Kidney (tissue), 14 donors: Measurements from ENCODE around the gene ENTREP1. TPM values are rescaled to one million over a fixed set of nuclear protein-coding genes. Genes with fewer than 3 reads are reported as not detected.

Experiments
- DNase-seq, 5 donors: peaks; one replicate each; pipeline ENCODE4 v3.0.0-alpha.2; 2013 to 2020
- FAIRE-seq: peaks from 2 replicates; lab custom pipeline; 2012; peaks lifted over from hg19 to GRCh38; lab: Jason Lieb, UNC
- H3K27ac ChIP-seq, 2 donors: one replicate each; pipeline ENCODE4 v1.7.0; 2013; ENCODE audit warnings: low read depth in 2 of 2, low read length in 2 of 2, inconsistent platforms in 1 of 2
- H3K27me3 ChIP-seq: one replicate; pipeline ENCODE4 v1.7.1; 2013; ENCODE audit warnings: low read length, inconsistent platforms; ENCODE audit not compliant: control insufficient read depth, insufficient read depth
- H3K36me3 ChIP-seq, 3 donors: one replicate each; pipeline versions ENCODE4 v1.7.0 to v1.7.1; 2013; ENCODE audit warnings: low read length in 3 of 3, control low read depth in 1 of 3, inconsistent platforms in 1 of 3; ENCODE audit not compliant: insufficient read depth in 3 of 3, control insufficient read depth in 2 of 3
- H3K4me1 ChIP-seq, 3 donors: one replicate each; pipeline versions ENCODE4 v1.7.0 to v1.7.1; 2013; ENCODE audit warnings: low read length in 3 of 3, inconsistent platforms in 1 of 3, low read depth in 1 of 3; ENCODE audit not compliant: control insufficient read depth in 2 of 3, insufficient read depth in 2 of 3
- H3K4me3 ChIP-seq, 3 donors: one replicate each; pipeline versions ENCODE4 v1.7.0 to v1.8.1; 2013; ENCODE audit warnings: low read length in 3 of 3, control low read depth in 1 of 3, inconsistent platforms in 1 of 3
- H3K9ac ChIP-seq, 3 donors: one replicate each; pipeline versions ENCODE4 v1.7.0 to v1.7.1; 2013; ENCODE audit warnings: low read length in 3 of 3, control low read depth in 1 of 3, inconsistent platforms in 1 of 3
- H3K9me3 ChIP-seq, 3 donors: one replicate each; pipeline versions ENCODE4 v1.7.0 to v1.7.1; 2013; ENCODE audit warnings: low read length in 3 of 3, control low read depth in 1 of 3, inconsistent platforms in 1 of 3; ENCODE audit not compliant: control insufficient read depth in 2 of 3, insufficient read depth in 1 of 3
- intact Hi-C: fragments of 100-400 bp; cut with DNase I; formaldehyde crosslinking; loops from one replicate; pipeline ENCODE4 v1.11.1; 2022
- polyA plus RNA-seq: library from polyadenylated mRNA; stranded (reverse); fragments of 350-450 nt; fragmentation: Illumina TruSeq; extraction: RNeasy Lipid Tissue Mini Kit (QIAGEN cat#74804); gene quantifications from one replicate; pipeline ENCODE4 v1.2.3, GENCODE V29; 2014; ENCODE audit warnings: low read depth, low replicate concordance; ENCODE audit not compliant: insufficient read depth
- total RNA-seq: library from RNA; stranded (reverse); fragmentation: NEBNext Ultra II Directional; extraction: Animal tissue kit (Norgen Biotek cat#: 25700); gene quantifications from one replicate; pipeline ENCODE4 v1.2.1, GENCODE V29; 2021
- TF ChIP-seq, protein P1 (sequence below): IDR thresholded peaks from 3 replicates; pipeline ENCODE4 v1.5.1; 2012; ENCODE audit warnings: mild to moderate bottlenecking, moderate library complexity, borderline replicate concordance; ENCODE audit not compliant: insufficient read depth; ENCODE audit errors: extremely low read depth
- donor health status: control.
- donor health status: control.
- donor health status: control.
- donor health status: control.
- donor health status: control.
- donor health status: DM: yes; HTN: yes; CAD: no.
- donor health status: Normal renal cell carcinoma (clear cell type).

The ENTREP1 gene
- total and polyA plus RNA-seq, 2 donors from 2014 or later, result 7.5 to 8.6 TPM

DNA sequence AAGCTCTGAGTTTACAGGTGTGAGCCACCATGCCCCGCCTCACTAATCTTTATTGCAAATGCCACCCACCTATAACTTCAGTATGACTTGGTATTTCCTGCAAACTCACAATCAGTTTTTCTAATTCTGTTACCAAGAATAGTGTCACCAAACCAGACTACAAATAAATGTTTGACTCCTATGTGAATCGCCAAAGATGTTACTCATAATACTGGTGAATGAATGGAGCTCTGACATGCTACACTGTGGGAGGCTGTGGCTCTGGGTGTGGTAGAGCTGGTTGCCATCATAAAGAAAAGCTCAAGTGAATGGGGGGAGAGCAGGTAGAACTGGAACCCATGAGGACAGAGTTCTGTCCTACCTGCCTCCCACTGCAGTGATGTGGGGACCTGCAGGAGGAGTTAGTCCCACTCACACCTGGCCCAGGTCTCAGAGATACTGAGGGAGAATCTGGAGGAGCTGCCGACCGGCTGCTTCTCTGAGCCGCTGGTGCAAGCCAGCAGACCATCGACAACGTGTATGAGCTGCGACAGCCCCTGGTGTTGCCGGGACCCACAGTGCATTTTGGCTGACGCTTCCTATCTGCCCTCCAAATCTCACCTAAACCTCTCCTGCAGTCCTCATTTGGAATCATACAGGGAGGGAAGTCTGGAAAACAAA, 95.7 kb downstream of the ENTREP1 start:
- TF ChIP-seq, protein P1, sequence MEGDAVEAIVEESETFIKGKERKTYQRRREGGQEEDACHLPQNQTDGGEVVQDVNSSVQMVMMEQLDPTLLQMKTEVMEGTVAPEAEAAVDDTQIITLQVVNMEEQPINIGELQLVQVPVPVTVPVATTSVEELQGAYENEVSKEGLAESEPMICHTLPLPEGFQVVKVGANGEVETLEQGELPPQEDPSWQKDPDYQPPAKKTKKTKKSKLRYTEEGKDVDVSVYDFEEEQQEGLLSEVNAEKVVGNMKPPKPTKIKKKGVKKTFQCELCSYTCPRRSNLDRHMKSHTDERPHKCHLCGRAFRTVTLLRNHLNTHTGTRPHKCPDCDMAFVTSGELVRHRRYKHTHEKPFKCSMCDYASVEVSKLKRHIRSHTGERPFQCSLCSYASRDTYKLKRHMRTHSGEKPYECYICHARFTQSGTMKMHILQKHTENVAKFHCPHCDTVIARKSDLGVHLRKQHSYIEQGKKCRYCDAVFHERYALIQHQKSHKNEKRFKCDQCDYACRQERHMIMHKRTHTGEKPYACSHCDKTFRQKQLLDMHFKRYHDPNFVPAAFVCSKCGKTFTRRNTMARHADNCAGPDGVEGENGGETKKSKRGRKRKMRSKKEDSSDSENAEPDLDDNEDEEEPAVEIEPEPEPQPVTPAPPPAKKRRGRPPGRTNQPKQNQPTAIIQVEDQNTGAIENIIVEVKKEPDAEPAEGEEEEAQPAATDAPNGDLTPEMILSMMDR, result no peak
- no peak for FAIRE-seq
- no peak overlapping the region for H3K4me3 ChIP-seq
- H3K27ac ChIP-seq, result no peak overlapping the region
- H3K9me3 ChIP-seq, result no peaks in the 10 kb centered on the region
- H3K36me3 ChIP-seq, result no peaks in the 10 kb centered on the region
- intact Hi-C loops, result no loop called here
- DNase-seq, result no peak
- H3K9ac ChIP-seq, result no peak overlapping the region
- no peaks in the 10 kb centered on the region for H3K4me1 ChIP-seq
- H3K27me3 ChIP-seq, result no peaks in the 10 kb centered on the region

DNA sequence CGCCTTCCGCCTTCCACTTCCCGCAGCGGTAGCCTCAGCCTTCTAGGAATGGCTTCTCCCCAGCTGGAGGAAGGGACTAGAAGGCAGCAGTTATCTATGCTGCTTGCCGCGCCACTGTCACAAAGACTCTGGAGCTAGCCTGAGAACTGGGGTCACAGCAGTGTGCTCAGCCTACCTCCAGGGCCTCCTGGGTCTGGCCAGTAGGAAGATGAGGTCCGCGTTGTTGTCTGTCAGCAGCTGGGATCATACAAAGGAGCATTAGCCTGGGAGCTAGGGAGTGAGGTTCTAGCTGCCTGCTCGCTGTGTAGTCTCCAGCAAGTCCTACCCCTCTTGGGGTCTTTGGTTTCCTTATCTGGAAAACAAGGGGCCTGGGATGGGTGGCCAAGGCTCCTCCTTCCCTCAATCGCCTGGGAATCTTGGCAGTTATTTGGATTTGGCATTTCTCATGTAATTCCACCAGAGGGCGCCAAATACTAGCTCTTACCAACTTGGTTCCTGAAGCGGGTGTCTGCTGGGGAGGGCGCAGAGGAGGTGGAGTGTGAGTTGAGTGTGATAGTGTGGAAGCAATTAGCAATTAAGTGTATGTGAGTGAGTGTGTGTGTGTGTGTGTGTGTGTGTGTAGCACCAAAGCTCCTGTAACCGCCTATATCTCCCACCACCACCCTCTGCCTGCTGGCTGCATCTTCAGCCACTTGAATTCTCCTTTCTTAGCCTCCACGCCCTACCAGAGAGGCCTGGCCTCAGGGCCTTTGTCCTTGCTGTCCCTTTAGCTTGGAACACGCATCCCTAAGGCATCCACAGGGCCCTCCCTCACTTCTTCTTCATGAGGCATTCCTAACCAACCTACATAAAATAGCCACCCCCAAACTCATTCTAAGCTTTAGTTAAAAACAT, 97.1 kb downstream of the ENTREP1 start:
- Histone ChIP-seq H3K9ac (no peak overlapping the region), H3K27ac (no peak overlapping the region), H3K27me3 (no peaks in the 10 kb centered on the region), H3K9me3 (no peaks in the 10 kb centered on the region), H3K36me3 (no peaks in the 10 kb centered on the region), H3K4me1 (no peaks in the 10 kb centered on the region), H3K4me3 (no peak overlapping the region)
- FAIRE-seq (peak; percentile 84), DNase-seq (peak in 4 of 5 donors; percentile 69 to 82 (median 71))
- intact Hi-C loops, result no loop called here
- TF ChIP-seq, protein P1, result peak; percentile 92

DNA sequence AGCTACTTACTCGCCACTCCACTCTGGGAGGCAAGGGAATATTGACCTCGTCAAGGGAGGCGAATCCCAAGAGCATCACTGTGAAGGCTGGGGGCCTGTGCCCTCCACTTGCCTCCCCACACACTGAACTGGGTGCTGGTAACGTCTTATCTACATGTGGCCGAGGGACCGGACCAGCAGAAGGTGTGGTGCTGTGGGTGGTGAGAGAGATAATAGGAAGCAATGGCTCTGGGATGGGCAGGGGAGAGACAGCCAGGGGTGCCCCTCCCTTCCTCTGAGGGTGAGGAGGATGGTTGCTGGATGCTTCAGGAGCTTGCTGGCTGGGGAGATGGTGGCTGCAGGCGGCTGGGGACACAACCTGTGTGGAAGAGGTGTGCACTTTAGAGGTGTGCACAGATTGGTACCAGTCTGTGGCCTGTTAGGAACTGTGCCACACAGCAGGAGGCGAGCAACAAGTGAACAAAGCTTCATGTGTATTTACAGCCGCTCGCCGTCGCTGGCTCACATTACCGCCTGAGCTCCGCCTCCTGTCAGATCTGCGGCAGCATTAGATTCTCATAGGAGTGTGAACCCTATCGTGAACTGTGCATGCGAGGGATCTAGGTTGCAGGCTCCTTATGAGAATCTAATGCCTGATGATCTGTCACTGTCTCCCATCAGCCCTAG, 100.3 kb downstream of the ENTREP1 start:
- Histone ChIP-seq H3K27me3 (no peaks in the 10 kb centered on the region), H3K4me1 (no peaks in the 10 kb centered on the region), H3K36me3 (no peaks in the 10 kb centered on the region), H3K4me3 (no peak overlapping the region), H3K9ac (no peak overlapping the region), H3K27ac (no peak overlapping the region), H3K9me3 (no peaks in the 10 kb centered on the region)
- intact Hi-C loops, result no loop called here
- DNase-seq (no peak), FAIRE-seq (no peak)
- TF ChIP-seq, protein P1, result no peak
